ENCODE data around the gene EPC1. TPM values are rescaled to one million over a fixed set of nuclear protein-coding genes. Genes with fewer than 3 reads are reported as not detected.

EPC1 gene
- total and polyA plus RNA-seq, 9 of the 15 experiments (the other 6 are each of a cell fraction or from before 2014, with no cell fraction given) = 7.0 to 43.6 (median 16.1) TPM

DNA sequence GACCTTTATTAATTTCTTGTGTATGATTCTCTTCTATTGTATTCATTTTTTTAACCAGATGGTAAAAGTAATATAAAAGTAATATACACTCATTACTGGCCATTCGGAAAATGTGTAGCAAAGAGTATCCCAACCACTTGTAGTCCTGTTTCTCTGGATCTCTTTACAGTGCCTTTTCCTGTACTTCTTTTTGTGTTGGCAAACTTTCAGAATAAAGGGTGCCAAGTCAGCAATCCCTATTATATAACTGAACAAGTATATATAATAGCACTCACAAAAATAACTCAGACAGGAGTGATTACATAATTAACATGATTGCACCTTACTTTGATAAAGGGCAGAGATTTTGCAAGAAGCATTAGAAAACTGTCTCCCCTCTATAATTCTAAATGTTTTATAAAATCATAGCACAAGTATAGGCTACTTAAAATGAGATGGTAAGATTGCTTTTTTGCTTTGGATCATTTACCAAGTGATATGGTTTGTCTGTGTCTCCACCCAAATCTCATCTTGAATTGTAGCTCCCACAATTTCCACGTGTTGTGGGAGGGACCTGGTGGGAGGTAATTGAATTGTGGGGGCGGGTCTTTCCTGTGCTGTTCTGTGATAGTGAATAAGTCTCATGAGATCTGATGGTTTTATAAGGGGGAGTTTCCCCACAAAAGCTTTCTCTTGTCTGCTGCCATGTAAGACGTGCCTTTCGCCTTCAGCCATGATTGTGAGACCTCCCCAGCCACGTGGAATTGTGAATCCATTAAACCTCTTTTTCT lies 41.5 kb upstream of the EPC1 start:
- no peak overlapping the region for H3K4me3 ChIP-seq
- no peak for DNase-seq (ENCODE audit: extremely low read depth in 1 of 4, low spot score in 3 of 4)
- WGBS (ENCODE audit: insufficient coverage, low coverage, missing lambda C conversion rate) = 34% methylated on average over 6 of the region's 6 CpGs
- no peak overlapping the region for H3K4me2 ChIP-seq (ENCODE audit: insufficient read depth, low read length)
- H3K4me1 ChIP-seq (replicated peaks in 1 of 2; ENCODE audit: control insufficient read depth in 2 of 2, insufficient read depth in 2 of 2, low read length in 2 of 2) = no peaks in the 10 kb centered on the region
- intact Hi-C loops (cut with micrococcal nuclease) = no loop called here
- H3K9me3 ChIP-seq (replicated peaks; ENCODE audit: control insufficient read depth, insufficient read depth, low read depth, low read length) = no peaks in the 10 kb centered on the region; the same call in 1 of the 2 replicates
- no TSS peak for BruUV-seq (replicated peaks)
- H3K36me3 ChIP-seq (ENCODE audit: control insufficient read depth, insufficient read depth, low read length) = no peaks in the 10 kb centered on the region
- no peak overlapping the region for H2AFZ ChIP-seq (ENCODE audit: low read depth, low read length)
- FAIRE-seq = no peak
- no peak overlapping the region for H3K27ac ChIP-seq (ENCODE audit: extremely low read depth, low read depth, low read length)
- no peak overlapping the region for H3K9ac ChIP-seq (ENCODE audit: insufficient read depth in 1 of 2, low read depth in 2 of 2, low read length in 2 of 2)
- TF ChIP-seq SPI1 (IDR thresholded peaks at IDR 0.05; ENCODE audit: borderline replicate concordance, low read depth, low read length) = no peak
- peak; percentile 17 for TF ChIP-seq ZFP36 (IDR thresholded peaks at IDR 0.05; ENCODE audit: low read depth, low read length, partially characterized antibody)
- no peak for TF ChIP-seq CTBP1 (IDR thresholded peaks at IDR 0.05; ENCODE audit: borderline replicate concordance)
- no peak for TF ChIP-seq YY1 (IDR thresholded peaks at IDR 0.05; ENCODE audit: borderline replicate concordance in 1 of 3, control insufficient read depth in 1 of 3, extremely low read depth in 1 of 3, insufficient read depth in 3 of 3, insufficient read length in 1 of 3, insufficient replicate concordance in 2 of 3, low read depth in 1 of 3, low read length in 2 of 3)
- TF ChIP-seq ZNF316 (IDR thresholded peaks at IDR 0.05) = peak; percentile 31; the same call in 1 of the 2 replicates
- TF ChIP-seq KAT7 (CRISPR knock-in tag; IDR thresholded peaks at IDR 0.05; ENCODE audit: borderline replicate concordance) = no peak
- peak; percentile 7; the same call in 1 of the 2 replicates for TF ChIP-seq MAFF (IDR thresholded peaks at IDR 0.05; ENCODE audit: low read length)
- TF ChIP-seq KLF16 (IDR thresholded peaks at IDR 0.05) = no peak
- TF ChIP-seq MCM2 (IDR thresholded peaks at IDR 0.05; ENCODE audit: low read depth) = no peak
- TF ChIP-seq, protein P1, sequence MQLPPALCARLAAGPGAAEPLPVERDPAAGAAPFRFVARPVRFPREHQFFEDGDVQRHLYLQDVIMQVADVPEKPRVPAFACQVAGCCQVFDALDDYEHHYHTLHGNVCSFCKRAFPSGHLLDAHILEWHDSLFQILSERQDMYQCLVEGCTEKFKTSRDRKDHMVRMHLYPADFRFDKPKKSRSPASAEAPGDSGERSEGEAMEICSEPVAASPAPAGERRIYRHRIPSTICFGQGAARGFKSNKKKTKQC (CRISPR knock-in tag; IDR thresholded peaks at IDR 0.05) = no peak
- no peaks in the 10 kb centered on the region for H4K20me1 ChIP-seq (replicated peaks; ENCODE audit: control insufficient read depth, insufficient read depth, low read length)
- in situ Hi-C loops (cut with MboI) = no loop called here
- no peaks in the 10 kb centered on the region for H3K79me2 ChIP-seq (ENCODE audit: control insufficient read depth, insufficient read depth, low read length)
- H3K27me3 ChIP-seq (ENCODE audit: control insufficient read depth in 2 of 2, insufficient read depth in 2 of 2, low read length in 2 of 2) = no peaks in the 10 kb centered on the region
- ChIA-PET POLR2A (interaction anchor here (1.3 kb wide), 1 partner anchor 10 kb away, joined by 5 read pairs; no protein-coding TSS in a partner anchor), CTCF (ENCODE audit: low intra/inter-chr PET ratio) (no interaction called here)
- no peaks in the 10 kb centered on the region for H3K9me1 ChIP-seq (ENCODE audit: control insufficient read depth, insufficient read depth, low read length)
- no peak for ATAC-seq

Measured in K562 (cell line).